Measurements from ENCODE around the gene SYCP1. TPM values are rescaled to one million over a fixed set of nuclear protein-coding genes. Genes with fewer than 3 reads are reported as not detected.

The SYCP1 gene
- total and polyA plus RNA-seq, 2 experiments from 2014 or later, result 0.24 to 0.66 TPM

- Histone ChIP-seq H3K4me3 (no peak overlapping the region), H4K20me1 (replicated peaks; ENCODE audit: insufficient read depth) (no peaks in the 10 kb centered on the region), H3K4me1 (ENCODE audit: insufficient read depth) (no peaks in the 10 kb centered on the region), H3K4me2 (no peak overlapping the region), H3K36me3 (ENCODE audit: insufficient read depth) (peaks cover 4% of the 10 kb centered on the region; the same call in 1 of the 2 replicates), H3F3A (replicated peaks; ENCODE audit: low read depth) (no peaks in the 10 kb centered on the region), H3K9me2 (ENCODE audit: insufficient read depth) (no peaks in the 10 kb centered on the region), H3K79me2 (replicated peaks; ENCODE audit: insufficient read depth) (no peaks in the 10 kb centered on the region), H3K27me3 (ENCODE audit: insufficient read depth) (no peaks in the 10 kb centered on the region), H2AFZ (no peak overlapping the region), H3K27ac (ENCODE audit: low read depth) (no peak overlapping the region)
- Mint-ChIP-seq H3K9me3 (peaks cover 20% of the 10 kb centered on the region), H3K4me3 (no peak overlapping the region), H3K4me1 (peaks cover 5% of the 10 kb centered on the region), H3K27ac (no peak overlapping the region), H3K27me3 (ENCODE audit: insufficient read depth, low read depth, poor library complexity) (no peaks in the 10 kb centered on the region), H3K36me3 (ENCODE audit: low read depth) (peaks cover 11% of the 10 kb centered on the region; the same call in 2 of the 3 replicates)
- no peak for ATAC-seq
- DNase-seq (ENCODE audit: low spot score), result no peak
- no peak for TF ChIP-seq REST (IDR thresholded peaks at IDR 0.05; ENCODE audit: unreplicated experiment)
- no peak for TF ChIP-seq ETS1 (IDR thresholded peaks at IDR 0.05)
- no peak for TF ChIP-seq ZNF114 (CRISPR knock-in tag; IDR thresholded peaks at IDR 0.05)
- no peak for TF ChIP-seq EZH2 (IDR thresholded peaks at IDR 0.05; ENCODE audit: low read depth, unreplicated experiment)
- TF ChIP-seq EZH2phosphoT487 (IDR thresholded peaks at IDR 0.05; ENCODE audit: unreplicated experiment), result no peak
- TF ChIP-seq POLR2AphosphoS5 (IDR thresholded peaks at IDR 0.05; ENCODE audit: low read depth), result no peak
- no peak for TF ChIP-seq ZNF331 (CRISPR knock-in tag; IDR thresholded peaks at IDR 0.05; ENCODE audit: low read depth)
- TF ChIP-seq CREB1 (CRISPR knock-in tag; IDR thresholded peaks at IDR 0.05; ENCODE audit: low read depth), result no peak
- no peak for TF ChIP-seq NANOG (IDR thresholded peaks at IDR 0.05; ENCODE audit: borderline replicate concordance)
- TF ChIP-seq JUNB (IDR thresholded peaks at IDR 0.05; ENCODE audit: unreplicated experiment), result no peak
- no peak for TF ChIP-seq STAT1 (IDR thresholded peaks at IDR 0.05; ENCODE audit: unreplicated experiment)
- no peak for TF ChIP-seq CTCF (conservative IDR thresholded peaks at IDR 0.05; ENCODE audit: low read depth in 2 of 2)
- TF ChIP-seq ZNF462 (CRISPR knock-in tag; IDR thresholded peaks at IDR 0.05), result no peak
These were observed 26.4 kb upstream of the SYCP1 start for GRCh38 chr1:114828251-114828650.
